OCI-LY3 (cell line): Measurements from ENCODE around the gene URB1.

Source experiments
- H2AFZ ChIP-seq: fragments of 200-600, 300-600 bp; shearing (Covaris generic); 2 replicates; pipeline ENCODE4 v1.6.0; 2014; ENCODE audit warnings: antibody characterized with exemption, low read depth, low read length
- H3K27ac ChIP-seq: fragments of 200-600, 300-600 bp; sonication (generic); 2 replicates; pipeline ENCODE4 v1.5.1; 2014; ENCODE audit warnings: mild to moderate bottlenecking, low read length, moderate library complexity, mixed read lengths
- H3K27me3 ChIP-seq: fragments of 200-600, 300-600 bp; sonication (generic); 2 replicates; pipeline ENCODE4 v1.6.1; 2014; ENCODE audit warnings: low read depth, low read length, mixed read lengths
- H3K36me3 ChIP-seq: fragments of 200-600, 300-600 bp; sonication (generic); replicated peaks from 2 replicates; pipeline ENCODE3; 2014; ENCODE audit warnings: low read depth, low read length, mixed read lengths
- H3K4me1 ChIP-seq: fragments of 300-600, 200-600 bp; sonication (generic); 2 replicates; pipeline ENCODE4 v1.6.1; 2014; ENCODE audit warnings: low read length, mixed read lengths
- H3K4me2 ChIP-seq: fragments of 200-600, 300-600 bp; sonication (generic); 2 replicates; pipeline ENCODE4 v1.6.1; 2014; ENCODE audit warnings: low read length, mixed read lengths
- H3K4me3 ChIP-seq: fragments of 300-600, 200-600 bp; sonication (generic); 2 replicates; pipeline ENCODE4 v1.5.1; 2014; ENCODE audit warnings: antibody characterized with exemption, mild to moderate bottlenecking, low read length, moderate library complexity
- H3K79me2 ChIP-seq: fragments of 300-600, 200-600 bp; shearing (Covaris generic); 2 replicates; pipeline ENCODE4 v1.6.1; 2014; ENCODE audit warnings: mild to moderate bottlenecking, low read length, mixed read lengths
- H3K9ac ChIP-seq: fragments of 300-600, 200-600 bp; shearing (Covaris generic); 2 replicates; pipeline ENCODE4 v1.6.0; 2014; ENCODE audit warnings: mild to moderate bottlenecking, low read length, moderate library complexity
- H3K9me3 ChIP-seq: fragments of 200-600, 300-600 bp; shearing (Covaris generic); 2 replicates; pipeline ENCODE4 v1.6.1; 2014; ENCODE audit warnings: low read length, mixed read lengths; ENCODE audit not compliant: insufficient read depth
- H4K20me1 ChIP-seq: fragments of 200-600, 300-600 bp; sonication (generic); 2 replicates; pipeline ENCODE4 v1.6.1; 2016; ENCODE audit warnings: low read length, mixed read lengths; ENCODE audit not compliant: insufficient read depth
- EZH2phosphoT487 ChIP-seq: fragments of 200-600 bp; shearing (Covaris generic); IDR thresholded peaks from 2 replicates; pipeline ENCODE4 v1.6.1; 2018; ENCODE audit warnings: antibody characterized with exemption, mixed run types, low read depth
- TF ChIP-seq, protein P1 (sequence below): fragments of 200-600, 300-600 bp; sonication (generic); IDR thresholded peaks from 2 replicates; pipeline ENCODE4 v1.5.1; 2014; ENCODE audit warnings: antibody characterized with exemption, low read length, low read depth

Gene URB1

DNA sequence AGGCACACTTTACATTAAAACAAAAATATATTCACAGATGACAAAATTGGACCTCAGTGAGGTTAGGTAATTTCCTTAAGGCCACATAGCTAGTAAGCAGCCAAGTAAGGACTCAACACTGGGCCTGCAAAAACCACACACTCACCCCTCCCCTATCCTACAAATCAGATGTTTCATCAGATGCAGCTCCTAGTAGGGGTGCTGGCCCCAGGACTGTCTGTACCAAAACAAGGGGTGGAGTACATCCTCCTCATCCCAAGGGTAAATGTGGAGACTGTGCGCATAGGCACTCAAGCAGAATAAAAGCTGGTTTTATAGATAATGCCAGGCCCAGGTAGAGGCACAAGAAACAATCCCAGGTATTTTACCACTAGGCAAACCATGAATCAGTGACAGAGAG, 25.7 kb downstream of the URB1 start:
- Histone ChIP-seq H3K27me3 (no peaks in the 10 kb centered on the region), H3K4me3 (no peak overlapping the region), H3K9ac (no peak overlapping the region), H4K20me1 (no peaks in the 10 kb centered on the region), H3K36me3 (peaks cover 38% of the 10 kb centered on the region), H3K9me3 (no peaks in the 10 kb centered on the region), H3K4me2 (no peak overlapping the region), H3K27ac (no peak overlapping the region), H2AFZ (no peak overlapping the region), H3K4me1 (no peaks in the 10 kb centered on the region), H3K79me2 (no peaks in the 10 kb centered on the region)
- TF ChIP-seq, protein P1, sequence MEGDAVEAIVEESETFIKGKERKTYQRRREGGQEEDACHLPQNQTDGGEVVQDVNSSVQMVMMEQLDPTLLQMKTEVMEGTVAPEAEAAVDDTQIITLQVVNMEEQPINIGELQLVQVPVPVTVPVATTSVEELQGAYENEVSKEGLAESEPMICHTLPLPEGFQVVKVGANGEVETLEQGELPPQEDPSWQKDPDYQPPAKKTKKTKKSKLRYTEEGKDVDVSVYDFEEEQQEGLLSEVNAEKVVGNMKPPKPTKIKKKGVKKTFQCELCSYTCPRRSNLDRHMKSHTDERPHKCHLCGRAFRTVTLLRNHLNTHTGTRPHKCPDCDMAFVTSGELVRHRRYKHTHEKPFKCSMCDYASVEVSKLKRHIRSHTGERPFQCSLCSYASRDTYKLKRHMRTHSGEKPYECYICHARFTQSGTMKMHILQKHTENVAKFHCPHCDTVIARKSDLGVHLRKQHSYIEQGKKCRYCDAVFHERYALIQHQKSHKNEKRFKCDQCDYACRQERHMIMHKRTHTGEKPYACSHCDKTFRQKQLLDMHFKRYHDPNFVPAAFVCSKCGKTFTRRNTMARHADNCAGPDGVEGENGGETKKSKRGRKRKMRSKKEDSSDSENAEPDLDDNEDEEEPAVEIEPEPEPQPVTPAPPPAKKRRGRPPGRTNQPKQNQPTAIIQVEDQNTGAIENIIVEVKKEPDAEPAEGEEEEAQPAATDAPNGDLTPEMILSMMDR, result no peak
- no peak for TF ChIP-seq EZH2phosphoT487

DNA sequence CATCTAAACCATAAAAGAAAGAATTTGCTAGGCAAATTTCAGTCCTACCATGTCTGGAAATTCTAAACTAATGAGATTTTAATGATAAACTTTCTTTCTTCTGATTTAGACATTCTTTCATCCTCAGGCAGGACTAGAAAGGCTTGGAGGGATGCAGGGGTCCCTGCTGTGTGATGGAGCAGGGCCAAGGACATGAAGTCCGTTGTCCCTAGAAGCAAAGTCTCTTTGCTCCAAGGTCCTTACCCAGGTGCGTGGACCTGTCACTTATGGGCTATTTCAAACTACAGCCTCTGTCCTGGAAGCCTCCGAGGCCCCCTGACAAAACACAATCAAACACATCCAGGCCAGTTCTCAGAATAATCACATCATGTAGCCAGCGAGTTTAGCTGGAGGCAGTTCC, 26.6 kb downstream of the URB1 start:
- H3K36me3 ChIP-seq, result peaks cover 28% of the 10 kb centered on the region

DNA sequence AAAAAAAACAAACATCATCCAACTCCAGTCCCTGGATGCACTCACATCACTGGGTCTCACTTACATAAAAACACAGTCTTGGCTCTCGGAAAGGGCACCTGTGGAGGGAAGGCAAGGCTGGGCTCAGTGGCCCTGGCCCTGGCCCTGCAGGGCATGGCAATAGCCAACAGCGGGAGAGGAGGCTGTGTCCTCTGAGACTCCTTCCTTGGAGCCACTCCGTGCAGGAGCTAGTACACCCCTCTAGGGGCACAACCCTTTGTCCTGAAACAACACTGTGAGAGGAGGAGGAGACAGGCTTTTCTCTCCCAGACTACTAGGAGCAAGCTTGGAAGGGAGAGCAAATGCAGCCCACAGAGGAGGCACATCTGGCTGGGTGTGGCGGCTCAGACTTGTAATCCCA, 28.0 kb downstream of the URB1 start:
- Histone ChIP-seq H3K9me3 (no peaks in the 10 kb centered on the region), H3K27me3 (no peaks in the 10 kb centered on the region), H2AFZ (no peak overlapping the region), H3K79me2 (no peaks in the 10 kb centered on the region), H3K4me1 (no peaks in the 10 kb centered on the region), H3K4me2 (no peak overlapping the region), H4K20me1 (no peaks in the 10 kb centered on the region), H3K9ac (no peak overlapping the region), H3K27ac (no peak overlapping the region), H3K36me3 (peaks cover 27% of the 10 kb centered on the region), H3K4me3 (no peak overlapping the region)
- TF ChIP-seq, protein P1, result no peak
- no peak for TF ChIP-seq EZH2phosphoT487

More for the DNA sequence above, 26.6 kb downstream of the URB1 start:
- H2AFZ ChIP-seq, result no peak overlapping the region
- no peaks in the 10 kb centered on the region for H3K27me3 ChIP-seq
- H3K4me3 ChIP-seq, result no peak overlapping the region
- TF ChIP-seq, protein P1, result no peak
- TF ChIP-seq EZH2phosphoT487, result no peak
- no peaks in the 10 kb centered on the region for H4K20me1 ChIP-seq
- no peak overlapping the region for H3K9ac ChIP-seq
- no peak overlapping the region for H3K27ac ChIP-seq
- no peaks in the 10 kb centered on the region for H3K9me3 ChIP-seq
- no peaks in the 10 kb centered on the region for H3K4me1 ChIP-seq
- no peaks in the 10 kb centered on the region for H3K79me2 ChIP-seq
- H3K4me2 ChIP-seq, result no peak overlapping the region

DNA sequence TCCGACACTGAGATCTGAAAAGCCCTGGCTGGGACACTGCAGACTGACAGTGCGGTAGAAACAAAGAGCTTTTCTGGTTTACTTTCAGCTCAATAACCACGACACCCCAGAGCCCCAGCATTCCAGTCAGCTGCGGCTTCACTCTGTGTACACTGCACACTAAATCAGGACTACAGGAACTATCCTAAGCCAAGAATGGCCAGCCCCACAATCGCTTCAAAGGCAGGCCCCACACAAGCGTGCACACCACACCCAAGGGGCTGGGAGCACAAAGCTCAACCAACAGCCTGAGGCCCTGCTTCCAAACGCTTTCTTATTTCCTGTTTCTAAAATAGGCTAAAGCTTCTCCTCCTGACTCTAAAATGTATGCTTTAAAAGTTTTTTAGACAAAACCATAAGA, 28.4 kb downstream of the URB1 start:
- TF ChIP-seq, protein P1, result no peak
- TF ChIP-seq EZH2phosphoT487, result no peak
- H3K4me1 ChIP-seq, result no peaks in the 10 kb centered on the region
- no peak overlapping the region for H3K9ac ChIP-seq
- no peaks in the 10 kb centered on the region for H3K79me2 ChIP-seq
- peaks cover 28% of the 10 kb centered on the region for H3K36me3 ChIP-seq
- H3K9me3 ChIP-seq, result no peaks in the 10 kb centered on the region
- H3K27me3 ChIP-seq, result no peaks in the 10 kb centered on the region
- H2AFZ ChIP-seq, result no peak overlapping the region
- H4K20me1 ChIP-seq, result no peaks in the 10 kb centered on the region
- H3K27ac ChIP-seq, result no peak overlapping the region
- H3K4me2 ChIP-seq, result no peak overlapping the region
- H3K4me3 ChIP-seq, result no peak overlapping the region
